Subcutaneous adipose tissue (tissue), 4 donors: Measurements from ENCODE around the gene DPP4. TPM values are rescaled to one million over a fixed set of nuclear protein-coding genes. Genes with fewer than 3 reads are reported as not detected.

ENCODE experiments used
- CTCF ChIP-seq: fragments of 450-650 bp; IDR thresholded peaks from one replicate; pipeline ENCODE4 v1.5.1; 2016; ENCODE audit warnings: low read depth, mild to moderate bottlenecking, control low read depth, antibody characterized with exemption, moderate library complexity
- total RNA-seq, 4 donors: library from RNA; depleted of rRNA; stranded (reverse); fragments of >200 nt; gene quantifications; one replicate each; pipeline ENCODE4 v1.1.0, GENCODE V29; 2016

Gene DPP4
- total RNA-seq, 4 donors from 2014 or later: 11.5 to 17.8 (median 16.3) TPM

DNA sequence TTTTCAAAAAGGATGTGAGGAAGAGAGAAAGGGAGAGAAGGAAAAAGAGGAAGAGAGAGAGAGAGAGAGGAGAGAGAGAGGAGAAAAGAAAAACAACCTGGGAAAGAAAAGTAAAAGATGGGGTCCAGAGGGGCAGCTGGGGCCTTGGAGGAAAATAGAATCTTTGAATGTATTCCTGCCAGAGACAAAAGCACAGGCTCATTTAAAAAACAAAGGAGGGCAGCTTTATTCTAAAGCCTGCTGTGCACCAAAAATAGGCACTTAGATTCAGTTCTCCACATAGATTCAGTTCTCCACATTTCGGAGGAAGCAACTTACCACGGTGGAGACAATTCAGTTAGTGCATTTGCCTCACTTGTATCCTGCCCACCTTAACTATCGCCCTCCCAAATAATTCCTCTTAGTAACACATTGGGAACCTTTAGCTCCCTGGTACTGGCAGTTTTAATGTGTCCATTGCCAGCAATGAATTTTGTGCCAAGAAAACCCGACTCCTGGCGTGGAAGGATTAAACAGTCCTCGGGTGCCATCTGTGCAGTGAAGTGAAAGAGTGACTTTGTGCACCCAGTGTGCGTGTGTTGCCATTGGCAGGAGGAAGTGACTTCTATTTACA, 71.3 kb downstream of the DPP4 start:
- TF ChIP-seq CTCF: no peak

DNA sequence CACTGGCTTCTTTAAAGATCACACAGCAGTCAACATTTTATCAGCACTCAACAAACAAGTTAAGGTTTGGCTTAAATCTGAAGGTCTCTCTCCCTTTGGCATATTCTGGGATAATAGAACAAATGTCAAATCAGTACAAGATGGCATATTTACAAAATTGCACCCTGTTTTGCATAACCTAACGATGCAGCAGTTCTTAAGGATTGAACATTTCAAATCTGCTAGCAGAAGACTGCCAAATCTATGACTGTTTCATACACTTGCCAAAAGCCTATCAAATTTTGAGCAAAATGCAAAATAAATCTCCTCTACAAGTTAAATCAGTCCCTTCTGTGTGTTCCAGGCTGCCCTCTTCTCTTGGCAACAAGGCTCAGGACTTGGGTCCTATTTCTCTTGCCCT, 73.6 kb downstream of the DPP4 start:
- no peak for TF ChIP-seq CTCF

GRCh38 chr2:161999321-161999720, 74.7 kb downstream of the DPP4 start:
- TF ChIP-seq CTCF: no peak

DNA sequence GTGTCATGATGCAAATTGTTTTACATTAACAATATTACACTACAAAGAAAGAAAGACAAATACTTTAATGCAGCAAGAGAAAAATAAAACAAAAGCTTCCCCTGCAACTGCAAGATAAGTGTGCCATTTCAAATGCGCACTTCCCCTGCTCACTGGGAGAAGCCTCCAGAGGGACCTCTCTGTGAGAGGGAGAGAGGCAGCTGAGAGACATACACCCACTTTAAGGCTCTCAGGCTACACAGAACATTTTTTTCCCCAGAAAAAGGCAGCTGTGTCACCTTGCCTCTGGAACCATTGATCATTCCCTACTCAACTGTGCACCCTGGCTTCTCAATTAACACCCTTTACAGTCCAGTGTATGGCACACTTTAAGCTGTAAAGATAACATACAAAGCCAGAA, 75.2 kb downstream of the DPP4 start:
- no peak for TF ChIP-seq CTCF

DNA sequence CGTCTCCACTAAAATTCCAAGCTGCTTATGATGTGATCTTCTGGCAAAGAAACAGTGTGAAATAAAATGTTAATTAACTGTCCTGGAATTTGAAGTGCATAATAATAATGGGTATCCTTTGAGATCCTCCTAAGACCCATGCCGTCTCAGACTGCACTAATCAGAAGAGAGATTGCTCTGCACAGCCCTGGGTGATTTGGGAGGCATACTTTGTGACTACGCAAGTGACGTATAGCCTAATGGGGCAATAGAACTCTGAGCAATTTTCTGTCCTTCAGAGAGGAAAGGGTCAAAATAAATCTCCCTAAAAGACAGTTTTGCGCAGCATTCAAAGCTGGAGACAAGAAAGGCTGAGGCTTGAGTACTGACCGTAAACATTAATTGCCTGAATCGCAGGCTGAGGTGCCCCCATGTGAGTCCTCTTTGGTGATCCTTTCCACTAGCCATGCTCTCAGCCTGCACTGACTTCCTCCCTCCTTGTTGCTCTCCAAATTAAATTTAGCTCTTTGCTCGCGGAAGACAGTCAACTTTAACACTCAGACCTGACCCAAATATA, 76.0 kb downstream of the DPP4 start:
- no peak for TF ChIP-seq CTCF

DNA sequence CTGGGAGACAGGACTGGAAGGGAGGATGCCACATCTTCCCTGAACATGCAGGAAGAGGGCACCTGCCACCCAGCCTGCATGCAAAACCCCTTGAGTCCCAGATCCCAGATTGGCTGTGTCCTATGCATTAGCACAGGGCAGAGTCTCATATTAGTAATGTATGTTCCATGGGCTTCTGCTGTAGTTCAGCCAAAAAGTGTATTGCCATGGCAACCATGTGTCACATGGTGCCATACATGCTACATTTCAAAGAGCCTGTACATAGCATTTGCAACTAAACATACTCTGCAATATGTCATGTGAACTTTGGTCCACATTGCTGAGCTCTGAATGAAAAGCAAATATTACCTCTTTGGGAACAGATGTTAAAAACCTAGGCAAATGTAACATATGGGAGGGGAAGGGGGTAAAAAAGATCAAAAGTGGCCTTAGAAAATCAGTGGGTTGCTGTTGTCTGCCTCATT, 78.4 kb downstream of the DPP4 start:
- TF ChIP-seq CTCF: no peak

DNA sequence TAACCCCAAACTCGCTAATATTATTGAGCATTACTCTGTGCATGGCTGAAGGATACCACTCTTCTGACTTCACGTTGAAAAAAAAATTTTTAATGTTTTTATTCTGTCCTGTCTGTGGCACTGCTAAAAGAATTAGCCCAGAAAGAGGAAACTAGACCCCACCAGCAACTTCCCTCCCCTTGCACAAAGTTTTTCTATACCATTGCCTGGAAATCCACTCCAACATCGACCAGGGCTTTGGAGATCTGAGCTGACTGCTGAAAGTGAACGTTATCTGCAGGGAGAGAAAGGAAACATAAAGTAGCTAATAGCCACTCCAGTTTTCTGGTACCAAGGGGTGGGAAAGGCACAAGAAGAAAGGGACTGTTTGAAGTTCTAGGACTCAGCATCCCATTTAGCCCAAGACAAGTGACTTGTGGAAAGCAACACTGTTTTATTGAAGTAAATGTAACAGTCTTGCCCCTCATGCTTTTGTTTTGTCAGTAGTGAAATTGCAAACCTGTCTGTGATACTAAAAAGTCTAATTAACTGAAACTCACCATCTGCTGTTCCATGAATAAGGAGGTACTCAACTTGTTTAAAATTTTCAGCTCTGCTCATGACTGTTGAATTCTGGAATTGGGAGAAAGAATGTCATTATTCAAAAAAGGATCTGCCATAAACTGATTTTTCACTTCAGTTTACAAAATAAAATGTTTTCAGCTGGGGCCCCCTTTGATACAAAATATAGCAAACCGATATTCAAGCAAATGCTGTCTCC, 79.1 kb downstream of the DPP4 start:
- no peak for TF ChIP-seq CTCF
